Esophagus (tissue), 2 donors: ENCODE data around the gene STAMBP. TPM values are rescaled to one million over a fixed set of nuclear protein-coding genes. Genes with fewer than 3 reads are reported as not detected.

Source experiments
- H3K27ac ChIP-seq, 2 donors: one replicate each; pipeline ENCODE4 v1.5.1; 2013; ENCODE audit warnings: low read depth in 2 of 2, mild to moderate bottlenecking in 2 of 2, inconsistent platforms in 1 of 2, low read length in 1 of 2, moderate library complexity in 1 of 2
- H3K27me3 ChIP-seq, 2 donors: one replicate each; pipeline ENCODE4 v1.6.1; 2013; ENCODE audit warnings: low read length in 2 of 2, control low read depth in 1 of 2, mild to moderate bottlenecking in 1 of 2; ENCODE audit not compliant: insufficient read depth in 2 of 2, control insufficient read depth in 1 of 2
- H3K36me3 ChIP-seq, 2 donors: one replicate each; pipeline ENCODE4 v1.6.1; 2013; ENCODE audit warnings: low read length in 1 of 2; ENCODE audit not compliant: control insufficient read depth in 2 of 2, insufficient read depth in 2 of 2
- H3K4me1 ChIP-seq, 2 donors: one replicate each; pipeline ENCODE4 v1.6.1; 2013; ENCODE audit warnings: low read length in 1 of 2; ENCODE audit not compliant: control insufficient read depth in 2 of 2, insufficient read depth in 2 of 2
- H3K4me3 ChIP-seq, 2 donors: one replicate each; pipeline ENCODE4 v1.5.1; 2013; ENCODE audit warnings: low read length in 2 of 2, mild to moderate bottlenecking in 2 of 2, low read depth in 1 of 2, moderate library complexity in 1 of 2
- H3K9me3 ChIP-seq, 2 donors: one replicate each; pipeline ENCODE4 v1.6.1; 2013; ENCODE audit warnings: mild to moderate bottlenecking in 2 of 2, low read depth in 1 of 2, low read length in 1 of 2, moderate library complexity in 1 of 2; ENCODE audit not compliant: control insufficient read depth in 2 of 2, insufficient read depth in 1 of 2
- WGBS, 2 donors: extraction: QIAGEN DNeasy Blood & Tissue Kit; methylation state at CpG; one replicate each; pipeline ENCODE4 v1.1.7; 2013; 5-methylcytosine and 5-hydroxymethylcytosine counted together
- polyA plus RNA-seq, 2 donors: library from polyadenylated mRNA; stranded (reverse); fragments of 200-250 nt; gene quantifications; one replicate each; pipeline ENCODE4 v1.2.3, GENCODE V29; 2013
- donor health status: healthy with polysubstance abuse.
- donor health status: Bipolar disorder and iron deficiency.

STAMBP gene
- polyA plus RNA-seq, 2 donors: 26.0 to 31.3 TPM

DNA sequence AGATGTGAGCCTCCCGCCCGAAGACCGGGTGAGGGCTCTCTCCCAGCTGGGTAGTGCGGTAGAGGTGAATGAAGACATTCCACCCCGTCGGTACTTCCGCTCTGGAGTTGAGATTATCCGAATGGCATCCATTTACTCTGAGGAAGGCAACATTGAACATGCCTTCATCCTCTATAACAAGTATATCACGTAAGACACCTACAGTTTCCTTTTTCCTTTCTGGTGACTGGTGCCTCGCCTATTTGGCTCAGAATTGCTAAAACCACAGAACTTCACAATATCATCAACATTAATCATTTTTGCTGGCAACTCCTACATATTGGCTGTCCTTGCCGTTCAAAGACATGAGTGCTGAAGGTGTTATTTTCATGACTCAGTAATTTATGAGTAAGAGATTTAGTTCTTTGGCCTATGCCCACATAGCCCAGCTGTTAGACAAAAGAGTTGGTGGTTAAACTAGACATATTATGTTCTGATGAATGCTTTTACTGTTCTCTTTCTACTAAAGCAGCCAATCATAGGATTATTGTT is 2.2 kb downstream of the STAMBP start:
- WGBS, 2 donors: 50 to 56% methylated on average over 11 of the region's 11 CpGs
- H3K4me3 ChIP-seq: peak overlapping the region in 1 of 2 donors; percentile 13
- H3K27ac ChIP-seq: peak overlapping the region; percentile 88 to 92

GRCh38 chr2:73832930-73833329 is 4.2 kb downstream of the STAMBP start:
- no peaks in the 10 kb centered on the region for H3K9me3 ChIP-seq
- H3K4me3 ChIP-seq: no peak overlapping the region
- peaks cover 0 to 5% of the 10 kb centered on the region in 2 donors for H3K4me1 ChIP-seq
- H3K27ac ChIP-seq: no peak overlapping the region
- no peaks in the 10 kb centered on the region for H3K27me3 ChIP-seq
- H3K36me3 ChIP-seq: peaks cover 3 to 6% of the 10 kb centered on the region in 2 donors

More for the DNA sequence above, 2.2 kb downstream of the STAMBP start:
- Histone ChIP-seq H3K4me1 (peaks cover 0 to 2% of the 10 kb centered on the region in 2 donors), H3K36me3 (peaks cover 0 to 6% of the 10 kb centered on the region in 2 donors), H3K9me3 (no peaks in the 10 kb centered on the region), H3K27me3 (no peaks in the 10 kb centered on the region)

GRCh38 chr2:73836141-73836943 is 7.6 kb downstream of the STAMBP start:
- Histone ChIP-seq H3K27me3 (no peaks in the 10 kb centered on the region), H3K4me1 (peaks cover 0 to 5% of the 10 kb centered on the region in 2 donors), H3K9me3 (no peaks in the 10 kb centered on the region), H3K36me3 (peaks cover 3 to 6% of the 10 kb centered on the region in 2 donors), H3K27ac (peak overlapping the region in 1 of 2 donors; percentile 57), H3K4me3 (no peak overlapping the region)
- 87 to 94% methylated on average over 16 to 17 of the region's 17 CpGs for WGBS, 2 donors

- H3K27me3 ChIP-seq: no peaks in the 10 kb centered on the region
- H3K36me3 ChIP-seq: peaks cover 3 to 6% of the 10 kb centered on the region in 2 donors
- peaks cover 0 to 2% of the 10 kb centered on the region in 2 donors for H3K4me1 ChIP-seq
- H3K4me3 ChIP-seq: no peak overlapping the region
- WGBS, 2 donors: 78 to 84% methylated on average over 4 of the region's 4 CpGs
- H3K27ac ChIP-seq: peak overlapping the region in 1 of 2 donors; percentile 6
- H3K9me3 ChIP-seq: no peaks in the 10 kb centered on the region
These were observed 9.3 kb downstream of the STAMBP start for GRCh38 chr2:73837847-73838585.

- H3K9me3 ChIP-seq: no peaks in the 10 kb centered on the region
- no peaks in the 10 kb centered on the region for H3K27me3 ChIP-seq
- 49 to 58% methylated on average over 2 of the region's 2 CpGs for WGBS, 2 donors
- peaks cover 3% of the 10 kb centered on the region in 2 donors for H3K36me3 ChIP-seq
- no peak overlapping the region for H3K27ac ChIP-seq
- H3K4me3 ChIP-seq: no peak overlapping the region
- peaks cover 0 to 2% of the 10 kb centered on the region in 2 donors for H3K4me1 ChIP-seq
These were observed 10.3 kb downstream of the STAMBP start for GRCh38 chr2:73838889-73839534.

- Histone ChIP-seq H3K9me3 (no peaks in the 10 kb centered on the region), H3K4me1 (peaks cover 0 to 2% of the 10 kb centered on the region in 2 donors), H3K27me3 (no peaks in the 10 kb centered on the region), H3K36me3 (peaks cover 2 to 3% of the 10 kb centered on the region in 2 donors), H3K27ac (no peak overlapping the region), H3K4me3 (no peak overlapping the region)
- 78% methylated on average over 3 of the region's 3 CpGs for whole genome bisulfite sequencing, 2 donors
These were observed 11.1 kb downstream of the STAMBP start for GRCh38 chr2:73839653-73840411.

DNA sequence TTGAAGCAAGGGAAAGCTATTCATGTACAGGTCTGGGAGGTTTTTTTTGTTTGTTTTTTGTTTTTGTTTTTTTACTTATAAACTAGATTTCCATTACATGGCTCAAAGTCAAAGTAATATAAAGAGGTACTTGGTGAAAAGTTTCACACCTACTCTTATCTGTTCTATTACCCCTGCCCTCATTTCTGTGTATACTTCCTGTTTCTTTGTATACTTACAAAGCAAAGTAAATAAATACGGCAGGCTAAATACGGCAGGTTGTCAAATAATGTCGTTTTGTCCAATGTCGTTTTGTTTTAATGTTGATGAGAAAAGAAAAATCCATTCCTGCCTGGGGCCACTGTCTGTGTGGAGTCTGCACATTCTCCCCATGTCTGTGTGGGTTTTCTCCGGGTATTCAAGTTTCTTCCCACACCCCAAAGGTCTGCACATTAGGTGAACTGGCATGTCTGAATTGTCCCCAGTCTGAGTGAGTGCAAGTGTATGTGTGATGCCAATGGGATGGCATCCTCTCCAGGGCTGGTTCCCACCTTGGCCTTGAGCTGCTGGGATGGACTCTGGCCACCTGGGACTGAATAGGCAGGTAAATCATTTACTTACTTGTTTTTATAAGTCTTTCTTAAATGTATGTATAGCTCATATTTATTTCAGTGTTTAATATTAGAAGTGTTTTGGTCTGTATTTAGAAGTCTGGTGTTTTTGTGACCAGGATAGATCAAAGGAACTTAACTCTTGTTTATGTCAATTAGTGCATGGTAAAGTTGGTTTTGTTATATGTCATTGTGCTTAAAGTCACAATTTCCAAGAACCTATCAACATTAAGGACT is 13.4 kb downstream of the STAMBP start:
- WGBS, 2 donors: 51 to 78% methylated on average over 5 of the region's 5 CpGs
- Histone ChIP-seq H3K27me3 (no peaks in the 10 kb centered on the region), H3K27ac (no peak overlapping the region), H3K4me1 (no peaks in the 10 kb centered on the region), H3K9me3 (no peaks in the 10 kb centered on the region), H3K36me3 (peaks cover under 1 to 2% of the 10 kb centered on the region in 2 donors), H3K4me3 (no peak overlapping the region)

GRCh38 chr2:73842739-73843019 is 13.9 kb downstream of the STAMBP start:
- WGBS, 2 donors: 59 to 81% methylated on average over 1 of the region's 1 CpG
- Histone ChIP-seq H3K27ac (no peak overlapping the region), H3K36me3 (peaks cover 2 to 7% of the 10 kb centered on the region in 2 donors)

More at GRCh38 chr2:73842739-73843019, 13.9 kb downstream of the STAMBP start:
- no peaks in the 10 kb centered on the region for H3K9me3 ChIP-seq
- no peaks in the 10 kb centered on the region for H3K27me3 ChIP-seq
- no peak overlapping the region for H3K4me3 ChIP-seq
- H3K4me1 ChIP-seq: no peaks in the 10 kb centered on the region
